Muscle of leg (tissue), 11 donors: ENCODE data around the gene EXOC6B. TPM values are rescaled to one million over a fixed set of nuclear protein-coding genes. Genes with fewer than 3 reads are reported as not detected.
A peak's percentile ranks its signal among the peaks of the same experiment; 100 is the strongest.
"Not testable (repeated sequence)": the region's sequence is repeated elsewhere in the genome, so short reads cannot be mapped to it uniquely, and the experiment has no call there.

Experiments
- DNase-seq: peaks from one replicate; pipeline ENCODE4 v3.0.0; 2013
- H3K27ac ChIP-seq: one replicate; pipeline ENCODE4 v1.5.1; 2013; ENCODE audit warnings: mild to moderate bottlenecking, low read length, control low read depth
- H3K27me3 ChIP-seq: one replicate; pipeline ENCODE4 v1.6.1; 2013; ENCODE audit warnings: low read length; ENCODE audit not compliant: control insufficient read depth, insufficient read depth
- H3K36me3 ChIP-seq: one replicate; pipeline ENCODE4 v1.6.1; 2013; ENCODE audit warnings: low read length; ENCODE audit not compliant: control insufficient read depth, insufficient read depth
- H3K4me1 ChIP-seq: one replicate; pipeline ENCODE4 v1.6.1; 2013; ENCODE audit warnings: low read length; ENCODE audit not compliant: control insufficient read depth, insufficient read depth
- H3K4me3 ChIP-seq: one replicate; pipeline ENCODE4 v1.5.1; 2013; ENCODE audit warnings: low read length, control low read depth
- H3K9me3 ChIP-seq: replicated peaks from 2 replicates; pipeline ENCODE4 v1.6.1; 2013; ENCODE audit warnings: low read depth, low read length; ENCODE audit not compliant: control insufficient read depth
- WGBS: methylation state at CpG from one replicate; pipeline ENCODE4 v1.1.5; 2013; ENCODE audit warnings: missing lambda C conversion rate; ENCODE audit not compliant: insufficient coverage; 5-methylcytosine and 5-hydroxymethylcytosine counted together
- polyA plus RNA-seq, 8 donors: library from polyadenylated mRNA; unstranded; fragments of 120-200 nt; gene quantifications; one replicate each; pipeline versions ENCODE4 v1.2.1 to v1.2.3, GENCODE V29; 2013; ENCODE audit warnings: inconsistent platforms in 1 of 8, low replicate concordance in 1 of 8; ENCODE audit not compliant: insufficient read length in 8 of 8, insufficient read depth in 1 of 8
- total RNA-seq: library from RNA; stranded (reverse); fragments of 120-200 nt; gene quantifications from one replicate; pipeline ENCODE4 v1.2.4, GENCODE V29; 2013

EXOC6B gene
- total and polyA plus RNA-seq, 9 donors = 8.5 to 17.1 (median 10.8) TPM

DNA sequence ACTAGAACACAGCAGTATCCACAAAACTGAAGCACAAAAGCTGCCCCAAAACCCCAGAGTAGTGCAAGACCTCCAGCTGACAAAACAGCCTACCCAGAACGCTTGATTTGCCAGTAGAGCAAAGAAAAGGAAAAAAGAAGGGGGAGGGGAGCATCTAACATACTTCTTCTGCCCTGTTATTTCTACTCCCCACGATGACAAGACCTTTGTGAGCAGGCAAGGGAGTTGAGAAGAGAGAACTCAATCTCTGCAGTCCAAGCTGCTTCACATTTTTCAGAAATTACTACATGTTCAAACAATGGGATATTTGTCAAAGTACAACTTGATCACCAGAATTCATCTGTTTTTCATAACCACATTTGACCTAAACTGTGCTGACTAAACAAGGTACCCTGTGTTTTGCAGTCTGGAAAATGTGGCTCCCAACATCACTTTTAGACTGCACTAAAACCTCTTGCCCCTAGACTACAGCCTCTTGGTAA, 286.7 kb downstream of the EXOC6B start:
- Histone ChIP-seq H3K36me3 (no peaks in the 10 kb centered on the region), H3K4me1 (no peaks in the 10 kb centered on the region), H3K27ac (no peak overlapping the region), H3K27me3 (no peaks in the 10 kb centered on the region), H3K4me3 (no peak overlapping the region), H3K9me3 (no peaks in the 10 kb centered on the region)
- WGBS = no CpG with 5 or more reads among the region's 2 CpGs
- DNase-seq = peak; percentile 32

GRCh38 chr2:72538486-72538885, 287.3 kb downstream of the EXOC6B start:
- no CpG with 5 or more reads among the region's 2 CpGs for WGBS
- Histone ChIP-seq H3K4me1 (no peaks in the 10 kb centered on the region), H3K36me3 (no peaks in the 10 kb centered on the region), H3K27me3 (no peaks in the 10 kb centered on the region), H3K27ac (no peak overlapping the region), H3K4me3 (no peak overlapping the region), H3K9me3 (no peaks in the 10 kb centered on the region)
- no peak for DNase-seq

DNA sequence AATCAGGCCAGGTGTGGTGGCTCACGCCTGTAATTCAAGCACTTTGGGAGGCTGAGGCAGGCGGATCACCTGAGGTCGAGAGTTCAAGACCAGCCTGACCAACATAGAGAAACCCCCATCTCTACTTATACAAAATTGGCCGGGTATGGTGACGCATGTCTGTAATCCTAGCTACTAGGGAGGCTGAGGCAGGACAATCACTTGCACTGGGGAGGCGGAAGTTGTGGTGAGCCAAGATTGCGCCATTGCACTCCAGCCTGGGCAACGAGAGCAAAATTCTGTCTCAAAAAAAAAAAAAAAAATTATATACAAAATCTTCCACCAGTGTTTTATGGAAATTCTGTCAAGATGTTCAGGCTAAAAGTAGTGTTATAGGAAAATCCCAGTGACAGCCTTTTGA, 290.2 kb downstream of the EXOC6B start:
- WGBS = 86% methylated on average over 3 of the region's 8 CpGs
- H3K4me3 ChIP-seq, H3K9me3 ChIP-seq: not testable (repeated sequence)

GRCh38 chr2:72533765-72534164, 292.1 kb downstream of the EXOC6B start:
- Histone ChIP-seq H3K27ac (no peak overlapping the region), H3K4me1 (no peaks in the 10 kb centered on the region), H3K9me3 (no peaks in the 10 kb centered on the region), H3K36me3 (no peaks in the 10 kb centered on the region), H3K27me3 (no peaks in the 10 kb centered on the region), H3K4me3 (no peak overlapping the region)
- WGBS = no CpG with 5 or more reads among the region's 1 CpG
- DNase-seq = no peak

More for the DNA sequence above, 290.2 kb downstream of the EXOC6B start:
- H3K27ac ChIP-seq, DNase-seq, H3K27me3 ChIP-seq, H3K4me1 ChIP-seq, H3K36me3 ChIP-seq: not testable (repeated sequence)

GRCh38 chr2:72527424-72527823, 298.4 kb downstream of the EXOC6B start:
- Histone ChIP-seq H3K4me1 (no peaks in the 10 kb centered on the region), H3K9me3 (no peaks in the 10 kb centered on the region), H3K4me3 (no peak overlapping the region), H3K27ac (no peak overlapping the region), H3K36me3 (no peaks in the 10 kb centered on the region), H3K27me3 (no peaks in the 10 kb centered on the region)
- WGBS = no CpG with 5 or more reads among the region's 1 CpG
- no peak for DNase-seq

DNA sequence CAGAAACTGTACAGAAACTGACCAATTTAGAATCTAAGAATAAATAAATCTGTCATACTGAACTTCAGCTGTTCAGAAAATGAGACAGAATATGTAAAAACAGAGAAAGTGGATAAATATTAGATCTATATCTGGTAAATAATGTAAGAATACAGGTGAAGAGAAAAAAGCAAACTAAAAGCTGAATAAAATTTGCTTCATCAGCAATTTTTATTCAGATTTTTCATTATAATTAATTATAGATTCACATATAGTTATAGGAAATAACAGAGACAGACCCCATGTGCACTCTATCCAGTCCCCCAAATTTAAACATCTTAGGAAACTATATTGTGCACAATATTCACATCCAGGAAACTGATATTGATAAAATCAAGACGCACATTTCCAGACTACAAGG, 299.2 kb downstream of the EXOC6B start:
- H3K36me3 ChIP-seq = no peaks in the 10 kb centered on the region
- H3K27ac ChIP-seq = no peak overlapping the region
- no peak for DNase-seq
- no peaks in the 10 kb centered on the region for H3K27me3 ChIP-seq
- no peak overlapping the region for H3K4me3 ChIP-seq
- no peaks in the 10 kb centered on the region for H3K9me3 ChIP-seq
- WGBS = 83% methylated on average over 1 of the region's 1 CpG
- H3K4me1 ChIP-seq = no peaks in the 10 kb centered on the region

GRCh38 chr2:72524071-72524470, 301.8 kb downstream of the EXOC6B start:
- 80% methylated on average over 1 of the region's 2 CpGs for WGBS
- no peak overlapping the region for H3K4me3 ChIP-seq

GRCh38 chr2:72515696-72516095, 310.1 kb downstream of the EXOC6B start:
- no peak for DNase-seq
- no peaks in the 10 kb centered on the region for H3K27me3 ChIP-seq
- no peaks in the 10 kb centered on the region for H3K36me3 ChIP-seq
- no peaks in the 10 kb centered on the region for H3K9me3 ChIP-seq
- H3K4me3 ChIP-seq = no peak overlapping the region
- H3K4me1 ChIP-seq = no peaks in the 10 kb centered on the region
- H3K27ac ChIP-seq = no peak overlapping the region
- 83% methylated on average over 2 of the region's 3 CpGs for WGBS

More at GRCh38 chr2:72524071-72524470, 301.8 kb downstream of the EXOC6B start:
- no peak for DNase-seq
- H3K27me3 ChIP-seq = no peaks in the 10 kb centered on the region
- no peaks in the 10 kb centered on the region for H3K4me1 ChIP-seq
- no peaks in the 10 kb centered on the region for H3K36me3 ChIP-seq
- H3K27ac ChIP-seq = no peak overlapping the region
- H3K9me3 ChIP-seq = no peaks in the 10 kb centered on the region

GRCh38 chr2:72513011-72513410, 312.8 kb downstream of the EXOC6B start:
- Histone ChIP-seq H3K36me3 (no peaks in the 10 kb centered on the region), H3K9me3 (no peaks in the 10 kb centered on the region), H3K27ac (no peak overlapping the region), H3K4me3 (no peak overlapping the region), H3K4me1 (no peaks in the 10 kb centered on the region), H3K27me3 (no peaks in the 10 kb centered on the region)
- no CpG with 5 or more reads among the region's 3 CpGs for WGBS
- DNase-seq = no peak

DNA sequence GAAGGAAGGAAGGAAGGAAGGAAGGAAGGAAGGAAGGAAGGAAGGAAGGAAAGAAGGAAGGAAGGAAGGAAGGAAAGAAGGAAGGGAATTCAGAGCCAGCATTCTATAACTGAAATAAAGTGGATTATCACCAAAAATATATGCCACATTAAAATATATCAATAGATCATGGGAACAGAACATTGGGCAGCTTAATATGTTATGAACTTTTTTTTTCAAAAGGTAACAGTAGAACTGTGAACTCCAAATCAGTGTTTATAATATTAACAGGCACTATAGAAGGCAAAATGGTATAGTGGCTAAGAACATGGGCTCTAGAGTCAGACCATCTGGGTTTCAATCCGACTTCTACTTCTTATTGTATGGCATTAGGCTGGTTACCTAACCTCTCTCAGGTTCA, 313.5 kb downstream of the EXOC6B start:
- WGBS = no CpG with 5 or more reads among the region's 1 CpG

DNA sequence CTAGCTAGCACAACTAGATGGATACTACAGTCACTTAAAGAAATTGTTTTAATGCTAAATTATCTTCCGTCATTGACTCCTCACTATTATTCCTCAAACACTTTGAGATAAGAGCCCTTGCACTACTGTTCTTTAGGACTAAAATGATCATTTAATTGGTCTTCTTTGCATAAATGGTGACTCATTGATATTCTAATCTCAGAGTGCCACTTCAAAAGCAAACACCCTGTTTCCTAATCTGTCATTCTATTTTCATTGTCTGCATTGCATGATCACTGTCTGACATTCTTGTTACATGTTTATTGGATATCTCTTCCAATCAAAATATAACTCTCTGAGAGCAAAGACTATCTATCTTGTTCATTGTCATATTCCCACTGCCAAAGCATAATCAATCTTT, 313.9 kb downstream of the EXOC6B start:
- no peaks in the 10 kb centered on the region for H3K4me1 ChIP-seq
- H3K36me3 ChIP-seq = no peaks in the 10 kb centered on the region
- H3K27me3 ChIP-seq = no peaks in the 10 kb centered on the region
- no peak overlapping the region for H3K4me3 ChIP-seq
- no CpG with 5 or more reads among the region's 1 CpG for WGBS
- no peak overlapping the region for H3K27ac ChIP-seq
- no peak for DNase-seq
- H3K9me3 ChIP-seq = no peaks in the 10 kb centered on the region

More for the DNA sequence above, 313.5 kb downstream of the EXOC6B start:
- Histone ChIP-seq H3K4me3 (no peak overlapping the region), H3K27me3 (no peaks in the 10 kb centered on the region), H3K4me1 (no peaks in the 10 kb centered on the region), H3K36me3 (no peaks in the 10 kb centered on the region), H3K27ac (no peak overlapping the region), H3K9me3 (no peaks in the 10 kb centered on the region)
- DNase-seq = no peak
